DMS 273 (cell line): ENCODE results near the gene BRPF3.

Source experiments
- DNase-seq: peaks from one replicate; lab custom pipeline; 2025; ENCODE audit not compliant: unreplicated experiment; lab: John Stamatoyannopoulos, UW

BRPF3 gene

GRCh38 chr6:36196113-36196879 lies at the start of gene BRPF3:
Gene BRPF3, plus strand, starts transcription at chr6:36196744. Its CDS starts 3,579 bp downstream, at chr6:36200323.
- peak; percentile 90 for DNase-seq

GRCh38 chr6:36147294-36147693 lies 49.2 kb upstream of the BRPF3 start:
- DNase-seq, result no peak

- DNase-seq, result no peak
Measured at GRCh38 chr6:36149476-36149875, 47.1 kb upstream of the BRPF3 start.

- DNase-seq, result no peak
Measured at GRCh38 chr6:36150283-36150682, 46.3 kb upstream of the BRPF3 start.

- DNase-seq, result no peak
Measured at GRCh38 chr6:36154286-36154685, 42.3 kb upstream of the BRPF3 start.

GRCh38 chr6:36155662-36156061 lies 40.9 kb upstream of the BRPF3 start:
- DNase-seq, result no peak

GRCh38 chr6:36160147-36160760 lies 36.3 kb upstream of the BRPF3 start:
- DNase-seq, result no peak

GRCh38 chr6:36169023-36170007 lies 27.2 kb upstream of the BRPF3 start:
- no peak for DNase-seq

- no peak for DNase-seq
Measured at GRCh38 chr6:36170704-36171103, 25.8 kb upstream of the BRPF3 start.

- no peak for DNase-seq
Measured at GRCh38 chr6:36171573-36171972, 25.0 kb upstream of the BRPF3 start.

- DNase-seq, result no peak
Measured at GRCh38 chr6:36177166-36177565, 19.4 kb upstream of the BRPF3 start.

- peak; percentile 5 for DNase-seq
Measured at GRCh38 chr6:36178544-36178943, 18.0 kb upstream of the BRPF3 start.

GRCh38 chr6:36180126-36180525 lies 16.4 kb upstream of the BRPF3 start:
- no peak for DNase-seq

GRCh38 chr6:36184311-36184710 lies 12.2 kb upstream of the BRPF3 start:
- DNase-seq, result no peak

GRCh38 chr6:36186199-36186598 lies 10.3 kb upstream of the BRPF3 start:
- no peak for DNase-seq

- DNase-seq, result no peak
Measured at GRCh38 chr6:36187446-36187845, 9.1 kb upstream of the BRPF3 start.

- peak; percentile 33 for DNase-seq
Measured at GRCh38 chr6:36195471-36196112, 952 bp upstream of the BRPF3 start.

GRCh38 chr6:36196880-36197548 lies 470 bp downstream of the BRPF3 start:
- DNase-seq, result peak; percentile 99

- DNase-seq, result peak; percentile 36
Measured at GRCh38 chr6:36197739-36198221, 1.2 kb downstream of the BRPF3 start.

GRCh38 chr6:36198986-36199385 lies 2.4 kb downstream of the BRPF3 start:
- no peak for DNase-seq
